Measurements from ENCODE around the gene TNFSF9.
"Not testable (repeated sequence)": the region's sequence is repeated elsewhere in the genome, so short reads cannot be mapped to it uniquely, and the experiment has no call there.

Gene TNFSF9

GRCh38 chr19:6577476-6578125 is 46.8 kb downstream of the TNFSF9 start:
- no peak for DNase-seq

GRCh38 chr19:6579450-6580178 is 48.8 kb downstream of the TNFSF9 start:
- no peak for DNase-seq

GRCh38 chr19:6580313-6580712 is 49.5 kb downstream of the TNFSF9 start:
- DNase-seq, result no peak

GRCh38 chr19:6582515-6583484 is 52.0 kb downstream of the TNFSF9 start:
- not testable (repeated sequence) for DNase-seq
